ENCODE results near the gene CCDC134.

DNA sequence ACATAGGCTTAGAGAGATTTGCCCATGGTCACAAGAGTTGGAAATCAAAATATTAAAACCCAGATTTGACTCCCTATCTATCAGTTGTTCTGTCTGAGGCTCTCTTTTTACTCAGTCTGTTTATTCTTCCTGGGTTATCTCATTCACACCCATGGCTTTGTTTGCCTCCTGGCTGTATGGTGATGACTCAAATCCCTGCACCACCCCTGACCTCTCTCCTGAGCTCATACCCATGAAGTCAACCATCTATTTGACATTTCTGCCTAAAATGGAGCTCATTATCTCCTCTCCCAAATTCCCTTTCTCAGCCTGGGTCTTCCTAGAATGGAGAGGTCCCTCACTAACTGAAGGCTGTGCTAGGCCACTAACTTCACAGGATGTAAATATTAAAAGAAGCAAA, 27.8 kb upstream of the CCDC134 start:
- TF ChIP-seq ZFP30 (CRISPR knock-in tag; IDR thresholded peaks at IDR 0.05) (no peak), RARB (CRISPR knock-in tag; IDR thresholded peaks at IDR 0.05) (no peak), TOX (CRISPR knock-in tag; IDR thresholded peaks at IDR 0.05; ENCODE audit: borderline replicate concordance) (no peak), ZFP3 (CRISPR knock-in tag; IDR thresholded peaks at IDR 0.05) (no peak), ZNF565 (CRISPR knock-in tag; conservative IDR thresholded peaks at IDR 0.05; ENCODE audit: low read depth) (no peak), ZC3H10 (CRISPR knock-in tag; IDR thresholded peaks at IDR 0.05) (no peak), OSR1 (CRISPR knock-in tag; IDR thresholded peaks at IDR 0.05) (no peak), PPARA (CRISPR knock-in tag; IDR thresholded peaks at IDR 0.05; ENCODE audit: borderline replicate concordance) (no peak), SNAI2 (CRISPR knock-in tag; IDR thresholded peaks at IDR 0.05) (no peak), GLIS3 (CRISPR knock-in tag; IDR thresholded peaks at IDR 0.05) (no peak), CSDC2 (CRISPR knock-in tag; IDR thresholded peaks at IDR 0.05) (no peak), ZNF8 (CRISPR knock-in tag; IDR thresholded peaks at IDR 0.05) (no peak)
- TF ChIP-seq, protein P1, sequence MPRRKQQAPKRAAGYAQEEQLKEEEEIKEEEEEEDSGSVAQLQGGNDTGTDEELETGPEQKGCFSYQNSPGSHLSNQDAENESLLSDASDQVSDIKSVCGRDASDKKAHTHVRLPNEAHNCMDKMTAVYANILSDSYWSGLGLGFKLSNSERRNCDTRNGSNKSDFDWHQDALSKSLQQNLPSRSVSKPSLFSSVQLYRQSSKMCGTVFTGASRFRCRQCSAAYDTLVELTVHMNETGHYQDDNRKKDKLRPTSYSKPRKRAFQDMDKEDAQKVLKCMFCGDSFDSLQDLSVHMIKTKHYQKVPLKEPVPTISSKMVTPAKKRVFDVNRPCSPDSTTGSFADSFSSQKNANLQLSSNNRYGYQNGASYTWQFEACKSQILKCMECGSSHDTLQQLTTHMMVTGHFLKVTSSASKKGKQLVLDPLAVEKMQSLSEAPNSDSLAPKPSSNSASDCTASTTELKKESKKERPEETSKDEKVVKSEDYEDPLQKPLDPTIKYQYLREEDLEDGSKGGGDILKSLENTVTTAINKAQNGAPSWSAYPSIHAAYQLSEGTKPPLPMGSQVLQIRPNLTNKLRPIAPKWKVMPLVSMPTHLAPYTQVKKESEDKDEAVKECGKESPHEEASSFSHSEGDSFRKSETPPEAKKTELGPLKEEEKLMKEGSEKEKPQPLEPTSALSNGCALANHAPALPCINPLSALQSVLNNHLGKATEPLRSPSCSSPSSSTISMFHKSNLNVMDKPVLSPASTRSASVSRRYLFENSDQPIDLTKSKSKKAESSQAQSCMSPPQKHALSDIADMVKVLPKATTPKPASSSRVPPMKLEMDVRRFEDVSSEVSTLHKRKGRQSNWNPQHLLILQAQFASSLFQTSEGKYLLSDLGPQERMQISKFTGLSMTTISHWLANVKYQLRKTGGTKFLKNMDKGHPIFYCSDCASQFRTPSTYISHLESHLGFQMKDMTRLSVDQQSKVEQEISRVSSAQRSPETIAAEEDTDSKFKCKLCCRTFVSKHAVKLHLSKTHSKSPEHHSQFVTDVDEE (CRISPR knock-in tag; IDR thresholded peaks at IDR 0.05): no peak
- TF ChIP-seq, protein P2, sequence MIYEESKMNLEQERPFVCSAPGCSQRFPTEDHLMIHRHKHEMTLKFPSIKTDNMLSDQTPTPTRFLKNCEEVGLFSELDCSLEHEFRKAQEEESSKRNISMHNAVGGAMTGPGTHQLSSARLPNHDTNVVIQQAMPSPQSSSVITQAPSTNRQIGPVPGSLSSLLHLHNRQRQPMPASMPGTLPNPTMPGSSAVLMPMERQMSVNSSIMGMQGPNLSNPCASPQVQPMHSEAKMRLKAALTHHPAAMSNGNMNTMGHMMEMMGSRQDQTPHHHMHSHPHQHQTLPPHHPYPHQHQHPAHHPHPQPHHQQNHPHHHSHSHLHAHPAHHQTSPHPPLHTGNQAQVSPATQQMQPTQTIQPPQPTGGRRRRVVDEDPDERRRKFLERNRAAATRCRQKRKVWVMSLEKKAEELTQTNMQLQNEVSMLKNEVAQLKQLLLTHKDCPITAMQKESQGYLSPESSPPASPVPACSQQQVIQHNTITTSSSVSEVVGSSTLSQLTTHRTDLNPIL (CRISPR knock-in tag; IDR thresholded peaks at IDR 0.05; ENCODE audit: low read depth): no peak
